Endothelial cell of umbilical vein (primary cell): ENCODE results near the gene SHISA7. TPM values are rescaled to one million over a fixed set of nuclear protein-coding genes. Genes with fewer than 3 reads are reported as not detected.

ENCODE experiments used
- BruUV-seq: library from RNA; stranded (reverse); fragments of 400-500 nt; replicated peaks from 2 replicates; lab custom pipeline; 2021; lab: Mats Ljungman, UMichigan
- CTCF ChIA-PET: fragments of 300-600, 350-600 bp; sonication (Branson Sonifier 250); formaldehyde crosslinking; loops from one replicate; lab custom pipeline; 2021; ENCODE audit warnings: antibody characterized with exemption, inconsistent platforms; lab: Charles Lee
- POLR2A ChIA-PET: fragments of 300-600, 350-600 bp; sonication (Branson Sonifier 250); formaldehyde crosslinking; loops from one replicate; lab custom pipeline; 2021; ENCODE audit warnings: antibody characterized with exemption, inconsistent platforms; lab: Charles Lee
- DNase-seq: peaks from one replicate; pipeline ENCODE4 v3.0.0-alpha.2; 2011; ENCODE audit warnings: low read depth, low spot score
- FAIRE-seq: peaks from 2 replicates; lab custom pipeline; 2011; peaks lifted over from hg19 to GRCh38; lab: Jason Lieb, UNC
- H2AFZ ChIP-seq: 2 replicates; pipeline ENCODE4 v1.6.0; 2012; ENCODE audit warnings: low read depth, low read length, control low read depth, inconsistent platforms
- H3K27ac ChIP-seq: 2 replicates; pipeline ENCODE4 v1.5.1; 2011; ENCODE audit warnings: low read depth, mild to moderate bottlenecking, control low read depth, low read length, moderate library complexity; ENCODE audit not compliant: insufficient read depth
- H3K27me3 ChIP-seq, 2 experiments: 2 replicates each; pipeline versions ENCODE4 v1.6.0 to v1.6.1; 2011; ENCODE audit warnings: low read length in 2 of 2, mixed read lengths in 1 of 2; ENCODE audit not compliant: control insufficient read depth in 2 of 2, insufficient read depth in 2 of 2
- H3K36me3 ChIP-seq, 2 experiments: 2 replicates in 1 of 2; 3 replicates in 1 of 2; pipeline ENCODE4 v1.5.1; 2011; ENCODE audit warnings: low read length in 2 of 2, mild to moderate bottlenecking in 1 of 2, moderate library complexity in 1 of 2; ENCODE audit not compliant: control insufficient read depth in 2 of 2, insufficient read depth in 2 of 2; ENCODE audit errors: extremely low read depth in 1 of 2
- H3K4me1 ChIP-seq: 3 replicates; pipeline ENCODE4 v1.5.1; 2011; ENCODE audit warnings: mild to moderate bottlenecking, low read length; ENCODE audit not compliant: control insufficient read depth, insufficient read depth; ENCODE audit errors: extremely low read depth
- H3K4me2 ChIP-seq: 2 replicates; pipeline ENCODE4 v1.6.1; 2011; ENCODE audit warnings: low read length, control low read depth, mixed read lengths; ENCODE audit not compliant: insufficient read depth
- H3K4me3 ChIP-seq, 3 experiments: fragments of 200-600 bp in 1 of 3; sonication (generic), shearing (Covaris generic) in 1 of 3; replicated peaks in 1 of 3; 2 replicates each; pipeline ENCODE4 v1.5.1; 2011 to 2016; ENCODE audit warnings: control low read depth in 3 of 3, low read length in 3 of 3, mild to moderate bottlenecking in 2 of 3, inconsistent platforms in 1 of 3, low read depth in 1 of 3, moderate library complexity in 1 of 3; ENCODE audit not compliant: insufficient read depth in 1 of 3
- H3K79me2 ChIP-seq: 2 replicates; pipeline ENCODE4 v1.6.0; 2012; ENCODE audit warnings: low read length, inconsistent platforms; ENCODE audit not compliant: control insufficient read depth, insufficient read depth
- H3K9ac ChIP-seq: replicated peaks from 2 replicates; pipeline ENCODE3; 2011; ENCODE audit warnings: low read length, control low read depth; ENCODE audit not compliant: insufficient read depth; ENCODE audit errors: extremely low read depth
- H3K9me1 ChIP-seq: replicated peaks from 3 replicates; pipeline ENCODE4 v1.6.0; 2011; ENCODE audit warnings: mild to moderate bottlenecking, low read length; ENCODE audit not compliant: control insufficient read depth, insufficient read depth; ENCODE audit errors: extremely low read depth
- H3K9me3 ChIP-seq: replicated peaks from 2 replicates; pipeline ENCODE4 v1.5.1; 2012; ENCODE audit warnings: low read length, inconsistent platforms; ENCODE audit not compliant: control insufficient read depth, insufficient read depth
- H4K20me1 ChIP-seq: replicated peaks from 2 replicates; pipeline ENCODE3; 2011; ENCODE audit warnings: mild to moderate bottlenecking, low read length; ENCODE audit not compliant: control insufficient read depth, insufficient read depth; ENCODE audit errors: extremely low read depth
- GATA2 ChIP-seq: IDR thresholded peaks from 2 replicates; pipeline ENCODE4 v1.7.0; 2011; ENCODE audit warnings: low read depth, mild to moderate bottlenecking, moderate library complexity, mixed read lengths, low read length; ENCODE audit not compliant: insufficient read length, insufficient read depth
- MYC ChIP-seq: IDR thresholded peaks from one replicate; pipeline ENCODE4 v1.6.1; 2011; ENCODE audit warnings: mild to moderate bottlenecking, low read depth, low read length
- POLR2AphosphoS5 ChIP-seq: IDR thresholded peaks from 2 replicates; pipeline ENCODE4 v1.6.1; 2012; ENCODE audit warnings: low read depth, mild to moderate bottlenecking, control low read depth, low read length, moderate library complexity; ENCODE audit not compliant: insufficient read depth
- dilution Hi-C: fragments of 300-500 bp; cut with MboI; formaldehyde crosslinking; loops from one replicate; pipeline ENCODE4 v1.15.0; 2019; ENCODE audit warnings: low sequenced_read_pairs; ENCODE audit not compliant: extremely low pct_ligation_motif_present
- intact Hi-C: fragments of 100-400 bp; cut with micrococcal nuclease; formaldehyde crosslinking; loops from one replicate; pipeline ENCODE4 v1.10.0; 2022
- polyA plus RNA-seq, 4 experiments: library from polyadenylated mRNA; depleted of rRNA in 3 of 4; stranded (reverse) in 3 of 4; unstranded in 1 of 4; fragments of >200 nt; gene quantifications; 2 replicates each; pipeline versions ENCODE4 v1.2.1 to v1.2.3, GENCODE V29; 2011 to 2012; ENCODE audit warnings: missing spikeins in 1 of 4
- total RNA-seq: library from RNA; stranded (reverse); gene quantifications from 2 replicates; pipeline ENCODE4 v1.2.3, GENCODE V29; 2021
- TF ChIP-seq, protein P1 (sequence below): IDR thresholded peaks from 2 replicates; pipeline ENCODE4 v1.6.1; 2011; ENCODE audit not compliant: insufficient read depth, insufficient read length

Gene SHISA7
- total and polyA plus RNA-seq, 2 donors (not counting 3 experiments of a cell fraction or from before 2014, with no cell fraction given): not detected

DNA sequence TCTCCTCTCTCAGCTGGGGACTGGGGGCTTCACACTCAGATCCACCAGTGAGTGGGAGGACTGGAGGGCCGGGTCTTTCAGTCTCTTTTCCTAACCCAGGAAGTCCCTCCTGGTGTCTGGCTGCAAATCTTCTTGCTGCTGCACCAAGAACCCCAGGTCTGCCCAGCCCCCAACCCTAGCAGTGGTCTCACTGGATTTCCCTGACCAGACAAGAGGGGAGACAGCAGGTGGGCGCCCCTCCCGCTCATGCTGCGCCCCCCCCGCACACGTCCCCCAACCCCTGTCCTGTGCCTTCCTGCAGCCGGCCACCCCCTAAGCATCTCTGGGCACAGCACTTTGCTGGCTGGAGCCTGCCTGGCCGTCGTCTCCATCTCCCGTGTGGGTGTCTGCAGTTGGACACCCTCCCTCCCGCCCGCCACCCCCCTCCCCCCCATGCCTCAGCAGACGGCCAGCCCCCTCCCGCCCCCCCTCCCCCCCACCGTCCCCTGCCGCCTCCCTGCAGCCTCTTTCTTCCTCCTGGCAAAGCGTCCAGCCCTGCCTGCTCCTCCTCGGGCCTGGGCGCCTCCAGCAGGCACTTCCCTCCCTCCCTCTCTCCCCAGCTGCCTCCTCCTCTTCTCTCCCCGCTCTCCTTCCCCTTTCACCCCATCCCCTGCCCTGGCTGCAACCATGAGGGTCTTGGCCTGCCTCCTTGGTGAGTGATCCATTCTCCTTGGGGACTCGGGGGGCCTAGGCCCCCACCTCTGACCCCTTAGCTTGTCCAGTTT is 45.0 kb upstream of the SHISA7 start, which contains the start of gene SSC5D:
TSS of gene SSC5D (plus strand) at position 513 of the 764 bp plus-strand sequence. CDS start at position 667, 154 bp downstream.
- H4K20me1 ChIP-seq: no peaks in the 10 kb centered on the region
- H3K4me1 ChIP-seq: peaks cover 34% of the 10 kb centered on the region
- BruUV-seq: no TSS peak
- peak within 1 kb of the TSS in 1 of 3 experiments; percentile 20 for H3K4me3 ChIP-seq
- H3K27me3 ChIP-seq: no peaks in the 10 kb centered on the region
- no peak within 1 kb of the TSS for H2AFZ ChIP-seq
- peak within 1 kb of the TSS; percentile 55 for H3K4me2 ChIP-seq
- no peaks in the 10 kb centered on the region for H3K9me3 ChIP-seq
- peak within 1 kb of the TSS; percentile 92 for H3K27ac ChIP-seq
- dilution Hi-C loops (no loop called here), intact Hi-C loops (loop anchor here (1.0 to 2.0 kb wide), 3 partner anchors 12 to 21 kb away; partner anchors contain the start of gene ZNF628)
- H3K9me1 ChIP-seq: no peaks in the 10 kb centered on the region
- CTCF ChIA-PET: interaction anchor here (0.9 to 6.1 kb wide), 7 partner anchors 11 to 347 kb away, joined by 4 to 91 read pairs (median 14); partner anchors contain the start of gene ZNF628
- peaks cover 0 to 3% of the 10 kb centered on the region in 2 experiments for H3K36me3 ChIP-seq
- peaks cover 2% of the 10 kb centered on the region for H3K79me2 ChIP-seq
- TF ChIP-seq GATA2: no peak
- no peak for TF ChIP-seq MYC
- TF ChIP-seq POLR2AphosphoS5: no peak
- TF ChIP-seq, protein P1, sequence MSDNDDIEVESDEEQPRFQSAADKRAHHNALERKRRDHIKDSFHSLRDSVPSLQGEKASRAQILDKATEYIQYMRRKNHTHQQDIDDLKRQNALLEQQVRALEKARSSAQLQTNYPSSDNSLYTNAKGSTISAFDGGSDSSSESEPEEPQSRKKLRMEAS: no peak
- FAIRE-seq (peak; percentile 33), DNase-seq (no peak)
- POLR2A ChIA-PET: interaction anchor here (0.5 to 2.2 kb wide), 3 partner anchors 12 to 111 kb away, joined by 3 to 13 read pairs (median 3); partner anchors contain the start of genes FIZ1 and ZNF628
- H3K9ac ChIP-seq: peak within 1 kb of the TSS; percentile 76
